ENCODE measurements around the gene ODAD4. TPM values are rescaled to one million over a fixed set of nuclear protein-coding genes. Genes with fewer than 3 reads are reported as not detected.

The ODAD4 gene
- total RNA-seq, 1 experiment from 2014 or later: 0.98 TPM

DNA sequence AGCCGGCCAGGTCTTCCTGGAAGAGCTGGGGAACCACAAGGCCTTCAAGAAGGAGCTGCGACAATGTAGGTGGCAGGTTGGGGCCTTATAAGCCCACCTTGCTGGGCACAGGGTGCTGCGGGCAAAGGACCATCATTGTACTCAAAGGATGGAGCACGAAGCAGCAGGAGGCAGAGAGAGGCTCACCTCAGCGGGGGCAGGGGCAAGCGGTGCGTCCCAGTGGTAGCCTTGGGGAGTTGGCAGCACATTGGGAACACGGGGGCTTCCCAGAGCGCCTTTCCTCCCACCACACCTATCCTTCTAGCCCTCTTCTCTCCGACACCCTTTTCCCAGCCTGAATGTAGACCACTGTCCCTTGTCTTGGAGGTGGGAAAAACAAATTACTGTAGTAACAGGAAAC lies 38.3 kb downstream of the ODAD4 start:
- Histone ChIP-seq H3K79me2 (ENCODE audit: insufficient read depth, low read length) (peaks cover 21% of the 10 kb centered on the region), H3K4me2 (ENCODE audit: low read length) (no peak overlapping the region)
- CTCF ChIA-PET: interaction anchor here (1.1 kb wide), 1 partner anchor 133 kb away, joined by 3 read pairs; no protein-coding TSS in a partner anchor

More for the DNA sequence above, 38.3 kb downstream of the ODAD4 start:
- ChIA-PET POLR2A (interaction anchor here (1.6 kb wide), 1 partner anchor 14 kb away, joined by 3 read pairs; no protein-coding TSS in a partner anchor), RAD21 (ENCODE audit: low non-redundant PET in 1 of 2, low total read pairs in 2 of 2, uncharacterized antibody in 2 of 2, unreplicated experiment in 2 of 2) (no interaction called here)
- no peaks in the 10 kb centered on the region for H3K9me2 ChIP-seq (ENCODE audit: insufficient read depth)
- peaks cover 7 to 22% of the 10 kb centered on the region in 2 experiments for H3K4me1 ChIP-seq (ENCODE audit: control insufficient read depth in 1 of 2, insufficient read depth in 2 of 2, low read length in 2 of 2)
- H3K9me3 ChIP-seq (ENCODE audit: control insufficient read depth in 1 of 2, insufficient read depth in 1 of 2, low read depth in 1 of 2, low read length in 2 of 2): no peaks in the 10 kb centered on the region
- no peak for ATAC-seq
- no peak for TF ChIP-seq JUND (IDR thresholded peaks at IDR 0.05)
- TF ChIP-seq REST (IDR thresholded peaks at IDR 0.05; ENCODE audit: low read depth): no peak
- TF ChIP-seq ZFX (IDR thresholded peaks at IDR 0.05): no peak
- no peak for TF ChIP-seq FOSL1 (IDR thresholded peaks at IDR 0.05; ENCODE audit: low read depth)
- no peak for TF ChIP-seq SP1 (IDR thresholded peaks at IDR 0.05; ENCODE audit: low read depth)
- TF ChIP-seq EGR1 (IDR thresholded peaks at IDR 0.05; ENCODE audit: low read depth): no peak
- TF ChIP-seq CEBPB (IDR thresholded peaks at IDR 0.05; ENCODE audit: low read depth): no peak
- no peak for TF ChIP-seq SRF (IDR thresholded peaks at IDR 0.05; ENCODE audit: low read depth)
- no peak for TF ChIP-seq YY1 (IDR thresholded peaks at IDR 0.05; ENCODE audit: extremely low read depth, insufficient replicate concordance, low read depth, low read length)
- no peak for TF ChIP-seq POLR2AphosphoS5 (IDR thresholded peaks at IDR 0.05; ENCODE audit: low read depth, low read length)
- no peak for TF ChIP-seq ZNF274 (IDR thresholded peaks at IDR 0.05; ENCODE audit: low read depth, low read length)
- no peak for TF ChIP-seq SIN3A (IDR thresholded peaks at IDR 0.05; ENCODE audit: low read depth)
- TF ChIP-seq POLR2A (IDR thresholded peaks at IDR 0.05; ENCODE audit: borderline replicate concordance, extremely low read depth, insufficient read depth, insufficient read length): no peak
- TF ChIP-seq, protein P1, sequence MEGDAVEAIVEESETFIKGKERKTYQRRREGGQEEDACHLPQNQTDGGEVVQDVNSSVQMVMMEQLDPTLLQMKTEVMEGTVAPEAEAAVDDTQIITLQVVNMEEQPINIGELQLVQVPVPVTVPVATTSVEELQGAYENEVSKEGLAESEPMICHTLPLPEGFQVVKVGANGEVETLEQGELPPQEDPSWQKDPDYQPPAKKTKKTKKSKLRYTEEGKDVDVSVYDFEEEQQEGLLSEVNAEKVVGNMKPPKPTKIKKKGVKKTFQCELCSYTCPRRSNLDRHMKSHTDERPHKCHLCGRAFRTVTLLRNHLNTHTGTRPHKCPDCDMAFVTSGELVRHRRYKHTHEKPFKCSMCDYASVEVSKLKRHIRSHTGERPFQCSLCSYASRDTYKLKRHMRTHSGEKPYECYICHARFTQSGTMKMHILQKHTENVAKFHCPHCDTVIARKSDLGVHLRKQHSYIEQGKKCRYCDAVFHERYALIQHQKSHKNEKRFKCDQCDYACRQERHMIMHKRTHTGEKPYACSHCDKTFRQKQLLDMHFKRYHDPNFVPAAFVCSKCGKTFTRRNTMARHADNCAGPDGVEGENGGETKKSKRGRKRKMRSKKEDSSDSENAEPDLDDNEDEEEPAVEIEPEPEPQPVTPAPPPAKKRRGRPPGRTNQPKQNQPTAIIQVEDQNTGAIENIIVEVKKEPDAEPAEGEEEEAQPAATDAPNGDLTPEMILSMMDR (IDR thresholded peaks at IDR 0.05 in 2 of 3, conservative IDR thresholded peaks at IDR 0.05 in 1 of 3; ENCODE audit: borderline replicate concordance in 1 of 3, insufficient read depth in 1 of 3, low read depth in 2 of 3, low read length in 2 of 3): no peak
- TF ChIP-seq ELF1 (IDR thresholded peaks at IDR 0.05; ENCODE audit: borderline replicate concordance, low read depth): no peak
- TF ChIP-seq, protein P2, sequence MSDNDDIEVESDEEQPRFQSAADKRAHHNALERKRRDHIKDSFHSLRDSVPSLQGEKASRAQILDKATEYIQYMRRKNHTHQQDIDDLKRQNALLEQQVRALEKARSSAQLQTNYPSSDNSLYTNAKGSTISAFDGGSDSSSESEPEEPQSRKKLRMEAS (IDR thresholded peaks at IDR 0.05): no peak
- TF ChIP-seq, protein P3, sequence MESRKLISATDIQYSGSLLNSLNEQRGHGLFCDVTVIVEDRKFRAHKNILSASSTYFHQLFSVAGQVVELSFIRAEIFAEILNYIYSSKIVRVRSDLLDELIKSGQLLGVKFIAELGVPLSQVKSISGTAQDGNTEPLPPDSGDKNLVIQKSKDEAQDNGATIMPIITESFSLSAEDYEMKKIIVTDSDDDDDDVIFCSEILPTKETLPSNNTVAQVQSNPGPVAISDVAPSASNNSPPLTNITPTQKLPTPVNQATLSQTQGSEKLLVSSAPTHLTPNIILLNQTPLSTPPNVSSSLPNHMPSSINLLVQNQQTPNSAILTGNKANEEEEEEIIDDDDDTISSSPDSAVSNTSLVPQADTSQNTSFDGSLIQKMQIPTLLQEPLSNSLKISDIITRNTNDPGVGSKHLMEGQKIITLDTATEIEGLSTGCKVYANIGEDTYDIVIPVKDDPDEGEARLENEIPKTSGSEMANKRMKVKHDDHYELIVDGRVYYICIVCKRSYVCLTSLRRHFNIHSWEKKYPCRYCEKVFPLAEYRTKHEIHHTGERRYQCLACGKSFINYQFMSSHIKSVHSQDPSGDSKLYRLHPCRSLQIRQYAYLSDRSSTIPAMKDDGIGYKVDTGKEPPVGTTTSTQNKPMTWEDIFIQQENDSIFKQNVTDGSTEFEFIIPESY (IDR thresholded peaks at IDR 0.05; ENCODE audit: extremely low read depth, insufficient replicate concordance, low read length): no peak
- no peak for TF ChIP-seq TCF7L2 (IDR thresholded peaks at IDR 0.05; ENCODE audit: borderline replicate concordance, extremely low read depth, insufficient read depth, insufficient read length)
- TF ChIP-seq EZH2phosphoT487 (IDR thresholded peaks at IDR 0.05; ENCODE audit: borderline replicate concordance): no peak
- no peak overlapping the region for H3K4me3 ChIP-seq (replicated peaks in 1 of 2; ENCODE audit: low read depth in 1 of 2, low read length in 2 of 2)
- peaks cover 18 to 29% of the 10 kb centered on the region in 2 experiments; a peak in 3 of 4 replicates for H3K36me3 ChIP-seq (ENCODE audit: control insufficient read depth in 1 of 2, insufficient read depth in 2 of 2, low read length in 2 of 2)
- BruUV-seq (replicated peaks): no TSS peak
- no peak overlapping the region for H3K9ac ChIP-seq (ENCODE audit: low read length)
- no peaks in the 10 kb centered on the region for H3K27me3 ChIP-seq (ENCODE audit: insufficient read depth, low read length)
- H4K20me1 ChIP-seq (ENCODE audit: insufficient read depth): no peaks in the 10 kb centered on the region
- DNase-seq (ENCODE audit: low read depth, low spot score): no peak
- intact Hi-C loops (cut with micrococcal nuclease): loop anchor here (5.0 kb wide), 1 partner anchor 49 kb away; the partner anchor contains the start of gene DNAJC7
- H3K27ac ChIP-seq (ENCODE audit: low read depth, low read length): no peak overlapping the region
- no peak overlapping the region for H2AFZ ChIP-seq (ENCODE audit: low read depth, low read length, poor library complexity, severe bottlenecking)
